ENCODE data around the gene CHST11.
"Not testable (repeated sequence)": the region's sequence is repeated elsewhere in the genome, so short reads cannot be mapped to it uniquely, and the experiment has no call there.

The CHST11 gene

DNA sequence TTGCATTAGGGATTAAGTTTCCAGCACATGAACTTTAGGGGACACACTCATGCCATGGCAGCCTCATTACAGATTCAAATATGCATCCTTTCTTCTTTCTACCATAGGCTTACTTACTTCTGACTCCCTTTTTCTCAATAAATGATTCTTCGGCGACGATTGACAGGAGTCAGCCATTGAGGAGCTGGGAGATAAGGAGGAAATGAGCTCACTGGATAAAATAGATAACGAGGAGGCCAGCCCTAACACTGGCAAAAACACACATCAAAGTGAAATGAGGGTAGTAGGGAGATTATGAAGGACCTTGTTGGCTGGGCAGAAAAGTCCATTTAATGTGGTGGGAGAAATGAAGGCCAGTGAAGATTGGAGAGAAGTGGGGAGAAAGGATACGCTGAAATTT lies 329.1 kb downstream of the CHST11 start:
- DNase-seq = no peak

DNA sequence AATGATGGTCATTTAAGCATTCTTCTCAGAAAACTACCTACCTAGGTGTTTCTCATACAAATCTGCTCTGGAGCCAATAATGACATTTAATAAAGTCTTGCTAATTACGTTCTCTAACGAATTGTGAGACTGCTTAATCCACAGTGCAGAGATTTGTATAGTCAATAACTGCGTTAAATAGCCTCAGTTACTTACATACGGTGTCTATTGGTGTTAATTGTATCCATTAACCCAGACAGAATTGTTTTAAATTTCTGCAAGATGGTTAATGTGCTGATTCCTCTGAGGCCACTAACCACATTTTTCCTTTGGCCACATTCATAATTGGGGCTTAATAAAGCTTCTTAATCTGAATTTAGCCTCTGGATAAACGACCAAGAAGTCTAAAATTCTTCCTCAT lies 329.6 kb downstream of the CHST11 start:
- DNase-seq = no peak

DNA sequence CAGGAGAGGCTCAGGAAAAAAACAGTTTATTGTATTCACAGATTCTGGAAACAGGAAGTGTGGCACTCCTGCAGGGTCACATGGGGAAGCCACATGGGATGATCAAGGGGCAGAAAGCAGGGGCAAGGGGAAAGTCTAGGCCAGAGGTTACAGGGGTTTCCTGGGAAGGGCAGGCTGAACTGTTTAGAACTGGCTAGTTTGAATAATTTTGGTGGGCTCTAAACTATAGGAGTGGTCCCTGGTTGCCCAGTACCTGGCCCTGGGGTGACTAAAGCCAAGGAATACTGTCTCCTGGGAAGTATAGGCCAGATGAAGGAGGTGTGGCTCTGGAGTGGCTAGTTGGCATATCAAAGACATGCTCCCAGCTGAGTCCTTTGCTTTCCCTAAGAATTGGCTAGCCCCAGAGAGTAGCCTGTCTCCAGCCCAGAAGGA lies 332.1 kb downstream of the CHST11 start:
- DNase-seq = no peak

DNA sequence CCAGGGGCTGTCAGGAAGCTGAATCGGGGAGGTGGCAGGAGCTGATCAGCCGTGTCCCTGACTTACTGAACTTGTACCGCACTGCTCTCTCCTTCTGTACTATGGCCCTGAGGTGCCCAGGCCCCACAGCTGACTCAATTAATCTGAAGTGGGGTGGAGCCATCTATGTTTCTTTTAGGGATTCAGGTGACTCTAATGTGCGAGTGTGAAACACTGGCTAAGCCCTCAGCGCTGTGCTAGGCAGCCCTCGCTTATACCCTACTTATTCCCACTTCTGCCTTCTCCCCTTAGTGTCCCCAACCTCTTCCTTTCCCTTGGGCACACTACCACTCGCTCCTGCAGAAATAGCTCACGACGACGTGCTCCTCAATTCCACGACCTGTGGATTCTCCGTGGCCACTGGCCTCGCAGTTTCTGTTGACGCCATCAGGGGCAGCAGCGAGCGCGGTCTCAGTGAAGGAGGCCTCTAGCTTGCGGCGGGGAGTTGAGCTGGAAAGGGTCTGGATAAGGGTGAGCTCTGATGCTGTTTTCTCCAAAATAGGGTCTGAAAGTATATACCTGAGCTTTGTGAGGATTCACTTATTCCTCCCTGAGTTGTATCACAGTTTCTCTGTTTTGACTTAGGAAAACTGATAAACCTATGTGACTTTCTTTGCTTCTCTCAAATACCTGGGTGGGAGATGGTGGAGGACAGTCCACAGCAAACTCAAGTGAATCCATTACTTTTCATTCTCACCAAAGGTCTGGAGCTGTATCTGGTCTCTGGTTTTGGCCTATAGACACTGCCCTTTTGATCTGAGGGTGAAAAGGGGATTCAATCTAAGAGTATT lies 333.8 kb downstream of the CHST11 start:
- peak; percentile 57 for DNase-seq

DNA sequence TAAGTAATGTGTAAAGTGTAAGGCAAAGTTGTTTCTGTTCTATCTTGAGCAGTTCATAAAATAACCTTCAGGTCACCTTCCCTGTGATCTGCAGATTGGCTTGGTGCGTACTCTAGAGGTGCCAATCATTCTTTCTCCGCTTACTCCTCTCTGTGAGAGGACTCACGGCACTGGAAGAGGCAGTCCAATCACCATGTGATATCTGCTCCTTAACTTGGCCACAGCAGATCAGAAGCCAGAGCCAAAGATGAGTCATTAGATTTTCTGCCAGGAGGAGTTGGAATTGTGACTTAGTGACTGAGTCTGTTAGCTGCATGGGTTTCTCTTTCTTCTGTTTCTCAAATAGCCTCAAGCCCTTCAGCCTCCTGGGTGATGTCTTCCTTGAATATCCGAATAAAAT lies 335.8 kb downstream of the CHST11 start:
- DNase-seq = no peak

DNA sequence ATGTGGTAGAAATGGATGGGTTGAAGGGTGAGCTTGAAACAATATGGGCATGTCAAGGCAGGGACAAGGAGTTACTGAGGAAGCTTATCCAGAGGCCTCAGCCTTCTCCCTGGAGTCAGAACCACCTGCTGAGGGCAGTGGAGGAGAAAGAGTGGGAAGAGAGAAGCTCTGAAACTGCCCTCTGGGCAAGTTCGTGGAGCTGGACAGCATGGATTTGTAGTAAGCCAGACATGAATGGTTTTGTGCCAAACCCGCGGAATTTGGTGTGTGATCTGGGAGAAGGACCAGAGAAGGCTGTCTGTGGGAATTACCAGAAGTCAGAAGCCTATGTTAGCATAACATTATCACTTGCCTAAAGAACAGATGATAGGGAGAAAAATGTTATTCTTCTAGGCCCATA lies 336.5 kb downstream of the CHST11 start:
- DNase-seq = no peak

DNA sequence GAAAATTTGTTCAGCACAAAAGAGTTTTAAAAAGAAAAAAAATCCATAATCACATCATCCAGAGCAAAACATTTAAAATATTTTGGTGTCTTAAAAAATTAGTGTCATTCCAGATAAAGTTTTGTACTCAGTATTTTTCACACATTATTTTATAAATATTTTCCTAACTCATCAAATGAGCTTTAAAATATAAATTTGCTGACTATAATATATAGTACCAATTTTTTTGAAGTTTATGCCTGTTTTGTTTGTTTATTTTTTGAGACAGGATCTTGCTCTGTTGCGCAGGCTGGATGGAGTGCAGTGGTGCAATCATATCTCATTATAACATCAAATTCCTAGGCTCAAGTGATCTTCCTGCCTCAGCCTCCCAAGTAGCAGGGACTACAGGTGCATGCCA lies 337.2 kb downstream of the CHST11 start:
- no peak for DNase-seq

DNA sequence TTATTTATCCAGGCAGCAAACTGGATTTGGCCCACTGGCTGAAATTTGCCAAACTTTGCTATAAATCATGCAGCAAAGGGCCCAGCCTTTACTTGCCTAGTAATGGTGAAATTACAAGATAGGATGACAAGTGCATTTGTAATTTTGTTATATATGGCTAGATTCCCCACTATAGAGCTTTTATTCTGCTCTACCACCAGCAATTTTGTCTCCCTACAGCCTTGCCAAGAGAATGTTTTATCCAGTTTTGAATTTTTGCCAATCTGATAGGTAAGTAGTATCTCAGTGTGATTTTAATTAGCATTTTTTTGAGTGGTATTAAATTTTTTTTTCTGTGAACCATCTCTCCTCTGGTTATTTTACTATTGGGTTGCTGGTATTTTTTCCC lies 339.7 kb downstream of the CHST11 start:
- no peak for DNase-seq

DNA sequence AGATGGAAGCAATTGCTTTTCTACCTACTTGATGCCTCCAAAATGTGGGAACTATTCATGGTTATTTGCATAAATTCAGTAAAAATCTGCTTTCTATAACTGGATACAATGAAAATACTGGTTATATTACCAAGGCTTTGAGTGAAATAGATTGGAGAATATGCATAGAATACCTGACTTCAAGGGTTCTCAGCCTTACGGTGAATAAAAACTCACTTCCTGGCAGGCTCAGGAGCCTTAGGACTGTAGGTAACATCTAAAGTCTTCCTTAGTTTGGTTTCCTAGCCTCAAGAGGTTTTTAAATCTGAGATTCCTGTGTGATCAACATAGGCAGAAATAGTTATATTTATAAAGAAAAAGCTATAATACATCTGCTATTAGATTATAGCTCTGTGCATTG lies 342.7 kb downstream of the CHST11 start:
- no peak for DNase-seq

DNA sequence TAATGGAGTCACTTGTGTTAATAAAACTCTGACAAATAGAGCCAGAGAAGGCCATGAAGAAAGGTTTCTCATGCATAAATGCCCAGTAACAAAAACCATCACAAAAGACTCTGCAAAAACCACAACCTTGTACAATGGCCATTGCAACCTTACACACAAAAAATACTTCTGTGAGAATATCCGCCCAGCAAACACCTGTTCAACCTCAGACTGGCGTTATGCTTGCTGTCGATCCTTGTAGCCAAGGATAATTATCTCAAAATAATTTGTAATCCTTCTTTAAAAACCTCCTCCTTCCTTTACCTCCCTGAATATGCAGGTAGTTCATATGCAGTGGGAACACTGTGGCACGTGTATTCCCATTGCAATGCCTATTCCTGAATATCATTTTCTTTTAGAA lies 344.3 kb downstream of the CHST11 start:
- no peak for DNase-seq

DNA sequence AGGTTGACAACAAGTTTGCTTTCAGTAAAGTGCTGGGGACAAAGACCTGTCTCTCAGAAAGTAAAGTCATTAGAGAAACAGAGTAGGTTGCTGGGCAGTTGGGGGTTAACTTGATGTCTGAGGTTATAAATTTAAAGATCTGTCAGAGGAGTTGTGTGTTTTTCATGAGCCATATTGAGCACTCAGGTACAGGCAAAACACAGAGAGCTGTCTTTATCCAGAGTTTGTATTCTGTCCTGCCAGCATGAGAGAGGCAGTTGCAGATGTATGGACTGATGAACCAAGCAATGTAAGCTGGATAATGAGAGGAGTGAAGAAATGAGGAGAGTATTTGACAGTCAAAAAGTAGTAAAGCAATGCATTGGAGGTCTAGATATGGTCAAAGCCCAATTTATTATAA lies 344.7 kb downstream of the CHST11 start:
- DNase-seq = no peak

DNA sequence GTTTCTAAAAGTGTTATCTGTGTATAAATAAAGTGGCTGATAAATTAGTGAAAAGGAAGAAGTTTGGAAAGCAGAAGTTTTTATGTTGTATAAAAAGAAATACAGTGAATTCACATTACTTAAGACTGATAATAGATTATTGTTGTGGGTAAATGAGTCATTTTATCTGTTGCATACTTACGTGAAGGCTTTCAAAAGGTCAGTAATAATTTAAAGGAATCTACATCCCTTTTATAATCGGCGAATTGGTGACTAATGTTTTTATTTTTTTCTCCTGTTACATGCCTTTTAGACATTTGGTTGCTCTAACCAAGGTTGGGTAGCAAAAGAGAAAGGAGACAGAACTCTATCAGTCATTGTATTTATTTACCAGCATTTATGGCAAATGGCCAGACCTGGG lies 345.5 kb downstream of the CHST11 start:
- DNase-seq = no peak

DNA sequence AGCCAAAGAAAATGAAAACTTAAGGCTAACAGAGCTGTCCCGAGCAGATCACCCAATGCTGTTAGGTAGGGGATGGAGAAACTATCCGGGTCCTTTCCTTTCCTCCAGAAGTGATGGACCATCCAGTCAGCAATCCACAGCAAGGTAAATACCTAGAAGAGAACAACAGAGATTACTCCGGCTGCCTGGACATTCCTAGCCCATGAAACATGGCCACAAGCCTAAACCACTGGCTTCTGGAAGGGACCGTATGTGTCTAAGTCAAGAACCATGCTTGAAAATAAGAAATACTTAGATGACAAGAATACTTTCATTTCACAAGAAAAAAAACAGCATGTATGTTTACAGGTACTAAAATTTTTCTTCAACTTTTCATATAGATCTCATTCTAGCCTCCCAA lies 348.4 kb downstream of the CHST11 start:
- DNase-seq = no peak

DNA sequence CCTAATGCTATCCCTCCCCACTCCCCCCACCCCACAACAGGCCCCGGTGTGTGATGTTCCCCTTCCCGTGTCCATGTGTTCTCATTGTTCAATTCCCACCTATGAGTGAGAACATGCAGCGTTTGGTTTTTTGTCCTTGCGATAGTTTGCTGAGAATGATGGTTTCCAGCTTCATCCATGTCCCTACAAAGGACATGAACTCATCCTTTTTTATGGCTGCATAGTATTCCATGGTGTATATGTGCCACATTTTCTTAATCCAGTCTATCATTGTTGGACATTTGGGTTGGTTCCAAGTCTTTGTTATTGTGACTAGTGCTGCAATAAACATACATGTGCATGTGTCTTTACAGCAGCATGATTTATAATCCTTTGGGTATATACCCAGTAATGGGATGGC lies 349.4 kb downstream of the CHST11 start:
- not testable (repeated sequence) for DNase-seq

DNA sequence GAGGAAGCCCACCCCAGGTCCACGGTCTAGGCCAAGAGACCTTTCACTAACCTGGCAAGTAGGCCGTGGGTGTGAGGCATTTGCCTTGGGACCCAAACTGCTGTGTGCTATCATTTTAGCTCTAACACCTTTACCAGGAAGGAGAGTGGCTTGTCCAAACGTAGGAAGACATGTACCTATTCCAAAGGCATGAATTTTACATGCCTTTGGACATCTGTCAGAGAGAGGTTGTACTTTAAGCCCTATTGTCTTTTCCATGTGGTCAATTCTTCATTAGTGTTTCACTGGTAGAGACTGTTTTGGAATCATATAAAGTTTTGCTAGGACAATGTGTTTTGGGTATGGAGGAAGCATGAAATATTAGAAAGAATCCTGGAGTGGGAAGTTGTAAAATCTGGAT lies 352.5 kb downstream of the CHST11 start:
- DNase-seq = no peak

DNA sequence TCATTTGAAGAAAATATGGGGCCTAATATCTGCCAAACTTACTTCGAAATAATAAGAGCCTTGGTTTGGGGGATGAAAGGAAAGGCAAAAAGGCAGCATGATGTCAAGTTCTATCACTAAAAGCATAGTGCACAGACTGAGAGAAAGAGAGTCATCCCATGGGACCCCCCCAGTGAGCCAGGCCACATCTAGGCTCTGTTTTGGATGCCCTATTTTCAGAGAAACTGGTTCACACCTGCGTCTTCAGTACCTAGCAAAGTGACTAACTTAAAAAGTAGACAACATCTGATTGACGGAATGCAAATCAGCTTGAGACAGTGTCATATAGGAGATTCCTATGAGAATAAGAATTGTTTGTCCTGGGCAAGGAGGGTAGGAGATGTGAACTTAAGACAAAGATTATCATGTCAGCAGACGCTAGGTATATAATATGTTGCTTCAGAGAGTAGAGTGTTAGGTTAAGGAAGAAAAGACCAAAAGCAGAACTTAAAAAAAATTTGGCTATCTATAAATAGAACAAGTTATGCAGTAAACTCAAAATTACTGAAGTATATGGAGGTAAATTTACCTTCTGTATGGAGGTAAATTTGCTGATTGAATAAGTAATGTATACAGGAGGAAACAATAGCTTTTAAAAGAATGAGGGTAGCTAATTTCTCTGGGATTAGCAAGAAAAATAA lies 353.1 kb downstream of the CHST11 start:
- no peak for DNase-seq
